ENCODE data around the gene STUB1. TPM values are rescaled to one million over a fixed set of nuclear protein-coding genes. Genes with fewer than 3 reads are reported as not detected.
A peak's percentile ranks its signal among the peaks of the same experiment; 100 is the strongest.

Gene STUB1
- total RNA-seq, 1 experiment from 2014 or later, result 111 TPM

DNA sequence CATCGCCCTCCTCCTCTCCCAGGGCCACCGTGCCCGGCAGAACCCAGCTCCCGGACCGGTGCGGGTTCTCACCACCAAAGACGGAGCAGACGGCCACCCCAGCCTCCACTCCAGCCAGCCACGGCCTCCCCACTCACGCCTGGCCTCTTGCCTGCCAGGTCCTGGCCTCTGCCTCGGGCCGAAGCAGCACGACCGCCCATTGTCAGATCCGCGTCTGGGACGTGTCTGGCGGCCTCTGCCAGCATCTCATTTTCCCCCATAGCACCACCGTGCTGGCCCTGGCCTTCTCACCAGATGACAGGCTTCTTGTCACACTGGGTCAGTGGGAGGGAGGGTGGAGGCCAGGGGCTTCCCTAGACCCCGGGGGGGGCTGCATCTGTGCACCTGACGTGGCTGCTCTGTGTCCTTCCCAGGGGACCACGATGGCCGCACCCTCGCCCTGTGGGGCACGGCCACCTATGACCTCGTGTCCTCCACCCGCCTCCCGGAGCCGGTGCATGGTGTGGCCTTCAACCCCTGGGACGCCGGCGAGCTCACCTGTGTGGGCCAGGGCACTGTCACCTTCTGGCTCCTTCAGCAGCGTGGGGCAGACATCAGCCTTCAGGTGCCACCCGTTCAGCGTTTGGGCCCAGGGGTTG lies 18.9 kb upstream of the STUB1 start:
- ATAC-seq (no peak; the same call in 1 of the 2 replicates), DNase-seq (ENCODE audit: low read depth, low spot score) (no peak)
- Histone ChIP-seq H3K9me2 (ENCODE audit: insufficient read depth) (no peaks in the 10 kb centered on the region), H3K36me3 (ENCODE audit: control insufficient read depth in 1 of 2, insufficient read depth in 2 of 2, low read length in 2 of 2) (no peaks in the 10 kb centered on the region), H4K20me1 (ENCODE audit: insufficient read depth) (no peaks in the 10 kb centered on the region), H3K9me3 (ENCODE audit: control insufficient read depth in 1 of 2, insufficient read depth in 1 of 2, low read depth in 1 of 2, low read length in 2 of 2) (no peaks in the 10 kb centered on the region), H2AFZ (ENCODE audit: low read depth, low read length, poor library complexity, severe bottlenecking) (no peak overlapping the region), H3K4me1 (ENCODE audit: control insufficient read depth in 1 of 2, insufficient read depth in 2 of 2, low read length in 2 of 2) (peaks cover 3 to 9% of the 10 kb centered on the region in 2 experiments; a peak in 2 of 4 replicates), H3K27me3 (ENCODE audit: insufficient read depth, low read length) (no peaks in the 10 kb centered on the region), H3K4me2 (ENCODE audit: low read length) (peak overlapping the region; percentile 30; the same call in 1 of the 2 replicates), H3K4me3 (replicated peaks in 1 of 2; ENCODE audit: low read depth in 1 of 2, low read length in 2 of 2) (no peak overlapping the region), H3K27ac (ENCODE audit: low read depth, low read length) (peak overlapping the region; percentile 67; the same call in 1 of the 2 replicates), H3K9ac (ENCODE audit: low read length) (peak overlapping the region; percentile 33), H3K79me2 (ENCODE audit: insufficient read depth, low read length) (no peaks in the 10 kb centered on the region)
- intact Hi-C loops (cut with micrococcal nuclease), result loop anchor here (2.0 kb wide), 1 partner anchor 83 kb away; no protein-coding TSS in a partner anchor
- no TSS peak for BruUV-seq (replicated peaks)
- POLR2A ChIA-PET, result no interaction called here
- RAD21 ChIA-PET (ENCODE audit: low non-redundant PET in 1 of 2, low total read pairs in 2 of 2, uncharacterized antibody in 2 of 2, unreplicated experiment in 2 of 2), result no interaction called here
- CTCF ChIA-PET, result interaction anchor here (1.0 to 2.6 kb wide), 2 partner anchors 13 to 82 kb away, joined by 3 to 13 read pairs; partner anchors contain the start of gene WDR90
- TF ChIP-seq, protein P1, sequence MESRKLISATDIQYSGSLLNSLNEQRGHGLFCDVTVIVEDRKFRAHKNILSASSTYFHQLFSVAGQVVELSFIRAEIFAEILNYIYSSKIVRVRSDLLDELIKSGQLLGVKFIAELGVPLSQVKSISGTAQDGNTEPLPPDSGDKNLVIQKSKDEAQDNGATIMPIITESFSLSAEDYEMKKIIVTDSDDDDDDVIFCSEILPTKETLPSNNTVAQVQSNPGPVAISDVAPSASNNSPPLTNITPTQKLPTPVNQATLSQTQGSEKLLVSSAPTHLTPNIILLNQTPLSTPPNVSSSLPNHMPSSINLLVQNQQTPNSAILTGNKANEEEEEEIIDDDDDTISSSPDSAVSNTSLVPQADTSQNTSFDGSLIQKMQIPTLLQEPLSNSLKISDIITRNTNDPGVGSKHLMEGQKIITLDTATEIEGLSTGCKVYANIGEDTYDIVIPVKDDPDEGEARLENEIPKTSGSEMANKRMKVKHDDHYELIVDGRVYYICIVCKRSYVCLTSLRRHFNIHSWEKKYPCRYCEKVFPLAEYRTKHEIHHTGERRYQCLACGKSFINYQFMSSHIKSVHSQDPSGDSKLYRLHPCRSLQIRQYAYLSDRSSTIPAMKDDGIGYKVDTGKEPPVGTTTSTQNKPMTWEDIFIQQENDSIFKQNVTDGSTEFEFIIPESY (IDR thresholded peaks at IDR 0.05; ENCODE audit: extremely low read depth, insufficient replicate concordance, low read length), result no peak
- no peak for TF ChIP-seq JUND (IDR thresholded peaks at IDR 0.05)
- no peak for TF ChIP-seq SP1 (IDR thresholded peaks at IDR 0.05; ENCODE audit: low read depth)
- TF ChIP-seq, protein P2, sequence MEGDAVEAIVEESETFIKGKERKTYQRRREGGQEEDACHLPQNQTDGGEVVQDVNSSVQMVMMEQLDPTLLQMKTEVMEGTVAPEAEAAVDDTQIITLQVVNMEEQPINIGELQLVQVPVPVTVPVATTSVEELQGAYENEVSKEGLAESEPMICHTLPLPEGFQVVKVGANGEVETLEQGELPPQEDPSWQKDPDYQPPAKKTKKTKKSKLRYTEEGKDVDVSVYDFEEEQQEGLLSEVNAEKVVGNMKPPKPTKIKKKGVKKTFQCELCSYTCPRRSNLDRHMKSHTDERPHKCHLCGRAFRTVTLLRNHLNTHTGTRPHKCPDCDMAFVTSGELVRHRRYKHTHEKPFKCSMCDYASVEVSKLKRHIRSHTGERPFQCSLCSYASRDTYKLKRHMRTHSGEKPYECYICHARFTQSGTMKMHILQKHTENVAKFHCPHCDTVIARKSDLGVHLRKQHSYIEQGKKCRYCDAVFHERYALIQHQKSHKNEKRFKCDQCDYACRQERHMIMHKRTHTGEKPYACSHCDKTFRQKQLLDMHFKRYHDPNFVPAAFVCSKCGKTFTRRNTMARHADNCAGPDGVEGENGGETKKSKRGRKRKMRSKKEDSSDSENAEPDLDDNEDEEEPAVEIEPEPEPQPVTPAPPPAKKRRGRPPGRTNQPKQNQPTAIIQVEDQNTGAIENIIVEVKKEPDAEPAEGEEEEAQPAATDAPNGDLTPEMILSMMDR (IDR thresholded peaks at IDR 0.05 in 2 of 3, conservative IDR thresholded peaks at IDR 0.05 in 1 of 3; ENCODE audit: borderline replicate concordance in 1 of 3, insufficient read depth in 1 of 3, low read depth in 2 of 3, low read length in 2 of 3), result no peak
- no peak for TF ChIP-seq CEBPB (IDR thresholded peaks at IDR 0.05; ENCODE audit: low read depth)
